GM06990 (cell line): ENCODE results near the gene KRT27.

Experiments used
- DNase-seq: peaks from one replicate; pipeline ENCODE4 v3.0.0-alpha.2; 2011; ENCODE audit not compliant: insufficient read length; ENCODE audit errors: extremely low read depth
- H3K27me3 ChIP-seq: replicated peaks from 2 replicates; pipeline ENCODE4 v1.6.0; 2011; ENCODE audit warnings: low read length; ENCODE audit not compliant: control insufficient read depth, insufficient read depth
- H3K36me3 ChIP-seq: 2 replicates; pipeline ENCODE4 v1.5.1; 2011; ENCODE audit warnings: low read length; ENCODE audit not compliant: control insufficient read depth, insufficient read depth
- H3K4me3 ChIP-seq: replicated peaks from 2 replicates; pipeline ENCODE4 v1.5.1; 2011; ENCODE audit warnings: low read depth, mild to moderate bottlenecking, control low read depth, low read length
- TF ChIP-seq, protein P1 (sequence below): IDR thresholded peaks from 2 replicates; pipeline ENCODE4 v1.5.1; 2011; ENCODE audit warnings: low read length, control low read depth, mild to moderate bottlenecking, inconsistent platforms; ENCODE audit not compliant: insufficient read depth, poor library complexity, severe bottlenecking

The KRT27 gene

DNA sequence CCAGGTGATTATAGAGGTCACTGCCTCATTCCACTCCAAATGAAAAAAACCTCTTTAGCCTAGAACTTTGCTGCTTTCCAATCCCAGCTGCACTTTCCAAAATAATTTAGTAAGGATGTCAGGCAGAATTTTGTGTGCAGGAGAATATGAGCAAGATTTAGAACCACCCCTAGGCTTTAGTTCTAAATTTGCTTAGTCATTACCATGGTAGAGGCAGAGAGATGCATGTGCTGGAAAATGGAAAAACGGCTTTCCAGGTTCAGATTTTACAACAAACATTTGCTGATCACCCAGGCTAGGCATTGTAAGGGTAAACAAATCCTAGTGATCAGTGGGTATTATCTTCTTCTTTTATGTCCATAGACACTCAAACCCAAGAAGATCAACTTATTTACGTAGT is 16.7 kb downstream of the KRT27 start:
- Histone ChIP-seq H3K36me3 (no peaks in the 10 kb centered on the region), H3K4me3 (no peak overlapping the region), H3K27me3 (no peaks in the 10 kb centered on the region; the same call in 1 of the 2 replicates)
- no peak for DNase-seq
- TF ChIP-seq, protein P1, sequence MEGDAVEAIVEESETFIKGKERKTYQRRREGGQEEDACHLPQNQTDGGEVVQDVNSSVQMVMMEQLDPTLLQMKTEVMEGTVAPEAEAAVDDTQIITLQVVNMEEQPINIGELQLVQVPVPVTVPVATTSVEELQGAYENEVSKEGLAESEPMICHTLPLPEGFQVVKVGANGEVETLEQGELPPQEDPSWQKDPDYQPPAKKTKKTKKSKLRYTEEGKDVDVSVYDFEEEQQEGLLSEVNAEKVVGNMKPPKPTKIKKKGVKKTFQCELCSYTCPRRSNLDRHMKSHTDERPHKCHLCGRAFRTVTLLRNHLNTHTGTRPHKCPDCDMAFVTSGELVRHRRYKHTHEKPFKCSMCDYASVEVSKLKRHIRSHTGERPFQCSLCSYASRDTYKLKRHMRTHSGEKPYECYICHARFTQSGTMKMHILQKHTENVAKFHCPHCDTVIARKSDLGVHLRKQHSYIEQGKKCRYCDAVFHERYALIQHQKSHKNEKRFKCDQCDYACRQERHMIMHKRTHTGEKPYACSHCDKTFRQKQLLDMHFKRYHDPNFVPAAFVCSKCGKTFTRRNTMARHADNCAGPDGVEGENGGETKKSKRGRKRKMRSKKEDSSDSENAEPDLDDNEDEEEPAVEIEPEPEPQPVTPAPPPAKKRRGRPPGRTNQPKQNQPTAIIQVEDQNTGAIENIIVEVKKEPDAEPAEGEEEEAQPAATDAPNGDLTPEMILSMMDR, result no peak

- TF ChIP-seq, protein P1, result no peak
Observed at GRCh38 chr17:40763752-40764151, 18.6 kb downstream of the KRT27 start.

DNA sequence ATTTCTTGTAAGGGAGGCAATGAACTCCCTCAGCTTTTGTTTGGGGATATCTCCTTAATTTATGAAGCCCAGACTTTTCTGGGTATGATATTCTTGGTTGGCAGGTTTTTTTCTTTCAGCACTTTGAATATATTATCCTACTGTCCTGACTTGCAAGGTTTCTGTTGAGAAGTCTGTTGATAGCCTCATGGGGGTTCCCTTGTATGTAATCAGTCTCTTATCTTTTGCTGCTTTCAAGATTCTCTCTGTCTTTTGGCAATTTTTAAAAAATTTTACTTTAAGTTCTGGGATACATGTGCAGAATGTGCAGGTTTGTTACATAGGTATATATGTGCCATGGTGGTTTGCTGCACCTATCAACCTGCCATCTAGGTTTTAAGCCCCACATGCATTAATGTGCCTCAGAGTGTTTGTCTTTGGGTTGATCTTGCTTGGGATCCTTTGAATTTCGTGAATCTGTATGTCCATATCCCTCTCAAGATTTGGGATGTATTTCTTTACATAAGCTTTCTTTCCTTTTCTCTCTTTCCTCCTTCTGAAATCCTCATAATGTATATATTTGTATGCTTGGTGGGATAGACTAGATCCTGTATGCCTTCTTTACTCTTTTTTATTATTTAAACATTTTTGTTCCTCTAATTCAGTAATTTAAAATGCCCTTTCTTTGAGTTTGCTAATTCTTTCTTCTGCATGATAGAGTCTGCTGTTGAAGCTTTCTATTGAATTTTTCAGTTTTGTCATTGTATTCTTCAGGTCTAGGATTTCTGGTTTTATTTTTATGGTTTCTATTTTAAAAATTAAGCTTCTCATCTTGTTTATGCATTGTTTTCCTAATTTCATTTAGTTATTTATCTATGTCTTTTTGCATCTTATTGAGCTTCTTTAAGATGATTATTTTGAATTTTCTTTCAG is 22.0 kb downstream of the KRT27 start:
- H3K27me3 ChIP-seq, result no peaks in the 10 kb centered on the region

More at GRCh38 chr17:40763752-40764151, 18.6 kb downstream of the KRT27 start:
- no peaks in the 10 kb centered on the region for H3K27me3 ChIP-seq
- H3K36me3 ChIP-seq, result no peaks in the 10 kb centered on the region
- no peak overlapping the region for H3K4me3 ChIP-seq
- no peak for DNase-seq

DNA sequence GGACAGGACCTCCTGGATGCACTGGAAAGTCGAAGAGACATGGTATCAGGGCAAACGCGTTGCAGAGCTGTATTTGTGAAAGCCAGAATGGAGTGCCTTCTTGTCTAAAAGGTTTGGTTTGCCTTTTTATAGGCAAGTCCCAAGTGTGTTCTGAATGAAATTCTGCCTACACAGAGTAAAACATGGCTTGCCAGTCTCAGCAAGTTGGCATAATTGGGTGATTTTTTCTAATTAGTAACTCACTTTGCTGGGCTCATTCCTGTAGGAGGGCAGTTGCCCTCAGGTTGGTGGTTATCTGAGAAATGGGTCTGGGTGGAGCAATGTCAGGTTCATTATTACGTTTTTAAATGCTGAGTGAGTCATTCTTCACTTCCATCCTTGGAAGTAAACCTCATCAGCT is 27.1 kb downstream of the KRT27 start, which contains the start of gene KRT25:
TSS of gene KRT25 (minus strand) at position 101 of the 400 bp plus-strand sequence. CDS start at position 41, 60 bp downstream.
- DNase-seq, result no peak
- Histone ChIP-seq H3K36me3 (no peaks in the 10 kb centered on the region), H3K27me3 (no peaks in the 10 kb centered on the region), H3K4me3 (no peak within 1 kb of the TSS)
- TF ChIP-seq, protein P1, result no peak

More for the DNA sequence above, 22.0 kb downstream of the KRT27 start:
- DNase-seq, result no peak
- no peaks in the 10 kb centered on the region for H3K36me3 ChIP-seq
- H3K4me3 ChIP-seq, result no peak overlapping the region
- TF ChIP-seq, protein P1, result no peak

DNA sequence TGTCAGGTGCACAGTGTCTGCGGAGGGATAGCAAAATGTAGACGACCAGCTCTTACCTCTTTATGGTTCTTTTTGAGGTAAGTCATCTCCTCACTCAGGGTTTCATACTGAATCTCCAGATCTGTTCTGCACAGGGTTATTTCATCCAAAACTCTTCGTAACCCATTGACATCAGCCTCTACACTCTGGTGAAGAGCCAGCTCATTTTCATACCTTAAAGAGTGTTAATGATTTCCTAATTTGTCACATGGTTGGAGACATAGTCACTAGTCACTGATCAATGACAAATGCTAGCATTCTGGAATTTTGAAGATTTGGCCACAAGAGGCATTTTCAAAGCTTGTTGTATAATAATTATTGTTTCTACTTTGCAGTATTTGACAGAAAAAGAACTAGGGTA is 28.5 kb downstream of the KRT27 start:
- H3K27me3 ChIP-seq, result no peaks in the 10 kb centered on the region

More for the DNA sequence above, 28.5 kb downstream of the KRT27 start:
- Histone ChIP-seq H3K4me3 (no peak overlapping the region), H3K36me3 (no peaks in the 10 kb centered on the region)
- TF ChIP-seq, protein P1, result no peak
- DNase-seq, result no peak
